Measurements from ENCODE around the gene ITPK1.

ITPK1 gene

DNA sequence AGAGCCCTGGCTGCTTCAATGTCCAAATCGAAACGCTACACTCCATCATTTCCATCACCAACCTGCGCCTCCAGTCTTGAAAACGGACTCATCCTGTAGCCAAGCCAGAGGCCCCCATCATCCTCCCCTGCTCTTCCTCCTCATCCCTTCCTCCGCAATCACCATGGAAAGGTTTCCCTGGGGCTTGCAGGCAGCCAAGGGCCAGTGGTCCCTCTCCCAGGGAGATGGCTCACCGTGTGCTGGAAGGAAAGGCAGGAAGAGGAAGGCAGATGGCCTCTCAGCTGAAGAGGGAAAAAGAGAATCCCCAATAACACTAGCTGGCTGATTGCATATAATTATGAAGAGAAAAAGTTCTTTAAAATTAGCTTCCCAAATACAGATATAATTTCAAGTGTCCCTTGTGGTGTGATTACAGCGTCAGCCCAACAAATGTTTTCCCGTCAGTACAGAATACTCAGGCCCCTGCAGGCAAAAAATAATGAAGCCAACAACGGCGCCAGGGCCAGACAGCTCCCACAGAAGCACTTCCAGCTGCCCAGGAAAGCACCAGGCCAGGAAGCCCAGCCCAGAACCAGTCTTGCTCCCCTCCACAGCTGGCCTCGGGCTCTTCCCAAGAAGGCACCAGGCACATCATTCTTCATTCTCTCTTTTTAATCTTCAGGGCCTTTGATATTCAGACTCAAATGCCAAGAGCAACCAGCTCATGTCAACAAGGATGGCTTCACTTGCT, 24.7 kb downstream of the ITPK1 start:
- H3K36me3 ChIP-seq (ENCODE audit: control insufficient read depth in 2 of 2, insufficient read depth in 1 of 2, low read length in 2 of 2), result no peaks in the 10 kb centered on the region
- TF ChIP-seq ZNF24 (tag by site-specific recombination; IDR thresholded peaks at IDR 0.05) (no peak), SALL2 (tag by site-specific recombination; IDR thresholded peaks at IDR 0.05; ENCODE audit: borderline replicate concordance) (no peak), ZNF239 (tag by site-specific recombination; IDR thresholded peaks at IDR 0.05) (no peak), ZNF654 (tag by site-specific recombination; IDR thresholded peaks at IDR 0.05; ENCODE audit: low read depth) (no peak), SP7 (tag by site-specific recombination; IDR thresholded peaks at IDR 0.05) (no peak), ZNF529 (tag by site-specific recombination; IDR thresholded peaks at IDR 0.05; ENCODE audit: insufficient replicate concordance) (no peak), ZSCAN23 (tag by site-specific recombination; IDR thresholded peaks at IDR 0.05) (no peak)
- TF ChIP-seq, protein P1, sequence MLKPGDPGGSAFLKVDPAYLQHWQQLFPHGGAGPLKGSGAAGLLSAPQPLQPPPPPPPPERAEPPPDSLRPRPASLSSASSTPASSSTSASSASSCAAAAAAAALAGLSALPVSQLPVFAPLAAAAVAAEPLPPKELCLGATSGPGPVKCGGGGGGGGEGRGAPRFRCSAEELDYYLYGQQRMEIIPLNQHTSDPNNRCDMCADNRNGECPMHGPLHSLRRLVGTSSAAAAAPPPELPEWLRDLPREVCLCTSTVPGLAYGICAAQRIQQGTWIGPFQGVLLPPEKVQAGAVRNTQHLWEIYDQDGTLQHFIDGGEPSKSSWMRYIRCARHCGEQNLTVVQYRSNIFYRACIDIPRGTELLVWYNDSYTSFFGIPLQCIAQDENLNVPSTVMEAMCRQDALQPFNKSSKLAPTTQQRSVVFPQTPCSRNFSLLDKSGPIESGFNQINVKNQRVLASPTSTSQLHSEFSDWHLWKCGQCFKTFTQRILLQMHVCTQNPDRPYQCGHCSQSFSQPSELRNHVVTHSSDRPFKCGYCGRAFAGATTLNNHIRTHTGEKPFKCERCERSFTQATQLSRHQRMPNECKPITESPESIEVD (tag by site-specific recombination; IDR thresholded peaks at IDR 0.05), result 0 out of 2 replicates have a peak, but pooled peaks have one; percentile 34
- ChIA-PET CTCF (interaction anchor here (0.6 to 1.3 kb wide), 3 partner anchors 22 to 47 kb away, joined by 3 to 7 read pairs (median 3); no protein-coding TSS in a partner anchor), POLR2A (no interaction called here)
- no peaks in the 10 kb centered on the region for H3K4me1 ChIP-seq (ENCODE audit: control insufficient read depth, insufficient read depth, low read length)
- no peak overlapping the region for H3K27ac ChIP-seq (ENCODE audit: extremely low read depth, low read depth, low read length)
- no peak overlapping the region for H3K4me3 ChIP-seq (ENCODE audit: low read depth, low read length)
- no peaks in the 10 kb centered on the region for H3K9me3 ChIP-seq (ENCODE audit: control insufficient read depth, insufficient read depth, low read depth, low read length)

DNA sequence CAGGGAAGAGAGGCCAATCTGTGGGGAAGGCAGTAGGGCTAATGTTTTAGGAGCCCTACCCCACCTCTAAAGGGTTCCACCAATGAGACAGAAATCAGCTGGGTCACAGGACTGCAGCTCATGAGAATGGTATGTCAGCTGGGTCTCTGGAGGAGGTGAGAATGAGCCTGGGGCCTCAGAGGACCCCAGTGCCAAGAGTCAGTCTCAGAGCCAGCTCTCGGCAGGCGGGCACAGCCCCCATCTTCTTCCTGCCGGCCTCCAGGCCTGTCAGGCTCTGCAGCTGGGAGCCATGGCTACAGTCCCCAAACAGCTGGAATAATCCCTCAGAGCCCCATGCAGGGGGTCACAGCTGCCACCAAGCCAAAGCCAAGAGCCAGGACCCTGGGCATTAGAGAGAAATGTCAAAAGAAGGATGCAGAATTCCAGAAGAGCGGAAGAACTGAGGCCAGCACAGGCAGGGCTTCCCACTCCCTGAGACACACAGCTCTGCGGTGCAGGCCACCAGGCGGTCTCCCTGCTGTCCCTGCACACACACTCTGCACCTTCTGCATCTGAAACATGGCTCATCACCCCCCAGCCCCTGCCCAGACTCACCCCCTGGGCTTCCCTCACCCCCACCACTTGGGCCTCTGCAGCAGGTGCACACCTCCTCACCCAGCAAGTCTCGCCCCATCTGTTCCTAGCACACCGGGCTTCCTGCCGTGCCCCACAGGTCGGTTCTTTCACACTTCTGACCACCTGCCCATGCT, 26.0 kb downstream of the ITPK1 start:
- no peaks in the 10 kb centered on the region for H3K36me3 ChIP-seq (ENCODE audit: control insufficient read depth in 2 of 2, insufficient read depth in 1 of 2, low read length in 2 of 2)
- H3K4me1 ChIP-seq (ENCODE audit: control insufficient read depth, insufficient read depth, low read length), result no peaks in the 10 kb centered on the region
- H3K27ac ChIP-seq (ENCODE audit: extremely low read depth, low read depth, low read length), result no peak overlapping the region
- no peaks in the 10 kb centered on the region for H3K9me3 ChIP-seq (ENCODE audit: control insufficient read depth, insufficient read depth, low read depth, low read length)
- POLR2A ChIA-PET, result no interaction called here
- CTCF ChIA-PET, result interaction anchor here (1.0 kb wide), 1 partner anchor 9 kb away, joined by 4 read pairs; no protein-coding TSS in a partner anchor
- no peak overlapping the region for H3K4me3 ChIP-seq (ENCODE audit: low read depth, low read length)
- no peak for TF ChIP-seq ZNF423 (tag by site-specific recombination; IDR thresholded peaks at IDR 0.05)
- TF ChIP-seq, protein P2, sequence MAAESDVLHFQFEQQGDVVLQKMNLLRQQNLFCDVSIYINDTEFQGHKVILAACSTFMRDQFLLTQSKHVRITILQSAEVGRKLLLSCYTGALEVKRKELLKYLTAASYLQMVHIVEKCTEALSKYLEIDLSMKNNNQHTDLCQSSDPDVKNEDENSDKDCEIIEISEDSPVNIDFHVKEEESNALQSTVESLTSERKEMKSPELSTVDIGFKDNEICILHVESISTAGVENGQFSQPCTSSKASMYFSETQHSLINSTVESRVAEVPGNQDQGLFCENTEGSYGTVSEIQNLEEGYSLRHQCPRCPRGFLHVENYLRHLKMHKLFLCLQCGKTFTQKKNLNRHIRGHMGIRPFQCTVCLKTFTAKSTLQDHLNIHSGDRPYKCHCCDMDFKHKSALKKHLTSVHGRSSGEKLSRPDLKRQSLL (tag by site-specific recombination; IDR thresholded peaks at IDR 0.05), result no peak
- TF ChIP-seq ZNF23 (tag by site-specific recombination; IDR thresholded peaks at IDR 0.05; ENCODE audit: borderline replicate concordance), result no peak
- no peak for TF ChIP-seq ZNF514 (tag by site-specific recombination; IDR thresholded peaks at IDR 0.05)
- TF ChIP-seq, protein P3, sequence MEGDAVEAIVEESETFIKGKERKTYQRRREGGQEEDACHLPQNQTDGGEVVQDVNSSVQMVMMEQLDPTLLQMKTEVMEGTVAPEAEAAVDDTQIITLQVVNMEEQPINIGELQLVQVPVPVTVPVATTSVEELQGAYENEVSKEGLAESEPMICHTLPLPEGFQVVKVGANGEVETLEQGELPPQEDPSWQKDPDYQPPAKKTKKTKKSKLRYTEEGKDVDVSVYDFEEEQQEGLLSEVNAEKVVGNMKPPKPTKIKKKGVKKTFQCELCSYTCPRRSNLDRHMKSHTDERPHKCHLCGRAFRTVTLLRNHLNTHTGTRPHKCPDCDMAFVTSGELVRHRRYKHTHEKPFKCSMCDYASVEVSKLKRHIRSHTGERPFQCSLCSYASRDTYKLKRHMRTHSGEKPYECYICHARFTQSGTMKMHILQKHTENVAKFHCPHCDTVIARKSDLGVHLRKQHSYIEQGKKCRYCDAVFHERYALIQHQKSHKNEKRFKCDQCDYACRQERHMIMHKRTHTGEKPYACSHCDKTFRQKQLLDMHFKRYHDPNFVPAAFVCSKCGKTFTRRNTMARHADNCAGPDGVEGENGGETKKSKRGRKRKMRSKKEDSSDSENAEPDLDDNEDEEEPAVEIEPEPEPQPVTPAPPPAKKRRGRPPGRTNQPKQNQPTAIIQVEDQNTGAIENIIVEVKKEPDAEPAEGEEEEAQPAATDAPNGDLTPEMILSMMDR (tag by site-specific recombination; IDR thresholded peaks at IDR 0.05), result no peak
- TF ChIP-seq, protein P4, sequence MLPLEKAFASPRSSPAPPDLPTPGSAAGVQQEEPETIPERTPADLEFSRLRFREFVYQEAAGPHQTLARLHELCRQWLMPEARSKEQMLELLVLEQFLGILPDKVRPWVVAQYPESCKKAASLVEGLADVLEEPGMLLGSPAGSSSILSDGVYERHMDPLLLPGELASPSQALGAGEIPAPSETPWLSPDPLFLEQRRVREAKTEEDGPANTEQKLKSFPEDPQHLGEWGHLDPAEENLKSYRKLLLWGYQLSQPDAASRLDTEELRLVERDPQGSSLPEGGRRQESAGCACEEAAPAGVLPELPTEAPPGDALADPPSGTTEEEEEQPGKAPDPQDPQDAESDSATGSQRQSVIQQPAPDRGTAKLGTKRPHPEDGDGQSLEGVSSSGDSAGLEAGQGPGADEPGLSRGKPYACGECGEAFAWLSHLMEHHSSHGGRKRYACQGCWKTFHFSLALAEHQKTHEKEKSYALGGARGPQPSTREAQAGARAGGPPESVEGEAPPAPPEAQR (tag by site-specific recombination; IDR thresholded peaks at IDR 0.05), result no peak
- no peak for TF ChIP-seq ZNF776 (tag by site-specific recombination; IDR thresholded peaks at IDR 0.05; ENCODE audit: borderline replicate concordance)
- TF ChIP-seq ZNF391 (tag by site-specific recombination; IDR thresholded peaks at IDR 0.05; ENCODE audit: borderline replicate concordance, low read depth), result no peak
- TF ChIP-seq SP3 (tag by site-specific recombination; IDR thresholded peaks at IDR 0.05), result no peak
- TF ChIP-seq ZNF501 (tag by site-specific recombination; IDR thresholded peaks at IDR 0.05), result no peak
- no peak for TF ChIP-seq ZNF843 (tag by site-specific recombination; IDR thresholded peaks at IDR 0.05)
- no peak for TF ChIP-seq ZXDB (tag by site-specific recombination; IDR thresholded peaks at IDR 0.05)
- TF ChIP-seq ZNF302 (tag by site-specific recombination; IDR thresholded peaks at IDR 0.05; ENCODE audit: low read depth), result no peak
- TF ChIP-seq, protein P5, sequence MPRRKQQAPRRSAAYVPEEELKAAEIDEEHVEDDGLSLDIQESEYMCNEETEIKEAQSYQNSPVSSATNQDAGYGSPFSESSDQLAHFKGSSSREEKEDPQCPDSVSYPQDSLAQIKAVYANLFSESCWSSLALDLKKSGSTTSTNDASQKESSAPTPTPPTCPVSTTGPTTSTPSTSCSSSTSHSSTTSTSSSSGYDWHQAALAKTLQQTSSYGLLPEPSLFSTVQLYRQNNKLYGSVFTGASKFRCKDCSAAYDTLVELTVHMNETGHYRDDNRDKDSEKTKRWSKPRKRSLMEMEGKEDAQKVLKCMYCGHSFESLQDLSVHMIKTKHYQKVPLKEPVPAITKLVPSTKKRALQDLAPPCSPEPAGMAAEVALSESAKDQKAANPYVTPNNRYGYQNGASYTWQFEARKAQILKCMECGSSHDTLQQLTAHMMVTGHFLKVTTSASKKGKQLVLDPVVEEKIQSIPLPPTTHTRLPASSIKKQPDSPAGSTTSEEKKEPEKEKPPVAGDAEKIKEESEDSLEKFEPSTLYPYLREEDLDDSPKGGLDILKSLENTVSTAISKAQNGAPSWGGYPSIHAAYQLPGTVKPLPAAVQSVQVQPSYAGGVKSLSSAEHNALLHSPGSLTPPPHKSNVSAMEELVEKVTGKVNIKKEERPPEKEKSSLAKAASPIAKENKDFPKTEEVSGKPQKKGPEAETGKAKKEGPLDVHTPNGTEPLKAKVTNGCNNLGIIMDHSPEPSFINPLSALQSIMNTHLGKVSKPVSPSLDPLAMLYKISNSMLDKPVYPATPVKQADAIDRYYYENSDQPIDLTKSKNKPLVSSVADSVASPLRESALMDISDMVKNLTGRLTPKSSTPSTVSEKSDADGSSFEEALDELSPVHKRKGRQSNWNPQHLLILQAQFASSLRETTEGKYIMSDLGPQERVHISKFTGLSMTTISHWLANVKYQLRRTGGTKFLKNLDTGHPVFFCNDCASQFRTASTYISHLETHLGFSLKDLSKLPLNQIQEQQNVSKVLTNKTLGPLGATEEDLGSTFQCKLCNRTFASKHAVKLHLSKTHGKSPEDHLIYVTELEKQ (tag by site-specific recombination; IDR thresholded peaks at IDR 0.05; ENCODE audit: borderline replicate concordance), result no peak
- no peak for TF ChIP-seq ZNF791 (tag by site-specific recombination; IDR thresholded peaks at IDR 0.05)
- TF ChIP-seq ZNF169 (tag by site-specific recombination; IDR thresholded peaks at IDR 0.05), result no peak
